ENCODE data around the gene YWHAH.

Gene YWHAH

GRCh38 chr22:31943978-31944699, at the start of gene YWHAH:
TSS of gene YWHAH (plus strand) at chr22:31944535. CDS start at chr22:31944734, 199 bp downstream.
- peak; percentile 96 for DNase-seq

- DNase-seq: no peak
These were observed 48.8 kb upstream of the YWHAH start for GRCh38 chr22:31895411-31896123.

- DNase-seq: no peak
These were observed 47.9 kb upstream of the YWHAH start for GRCh38 chr22:31896472-31896871.

GRCh38 chr22:31897842-31898805, 46.2 kb upstream of the YWHAH start:
- DNase-seq: no peak

GRCh38 chr22:31898926-31899325, 45.4 kb upstream of the YWHAH start:
- no peak for DNase-seq

GRCh38 chr22:31899669-31900068, 44.7 kb upstream of the YWHAH start:
- no peak for DNase-seq

GRCh38 chr22:31901388-31902137, 42.8 kb upstream of the YWHAH start:
- DNase-seq: no peak

GRCh38 chr22:31904651-31905050, 39.7 kb upstream of the YWHAH start:
- no peak for DNase-seq

GRCh38 chr22:31905356-31905755, 39.0 kb upstream of the YWHAH start:
- DNase-seq: no peak

- no peak for DNase-seq
These were observed 38.2 kb upstream of the YWHAH start for GRCh38 chr22:31906086-31906485.

- DNase-seq: no peak
These were observed 37.8 kb upstream of the YWHAH start for GRCh38 chr22:31906569-31906968.

GRCh38 chr22:31909977-31910376, 34.4 kb upstream of the YWHAH start:
- DNase-seq: no peak

- no peak for DNase-seq
These were observed 32.5 kb upstream of the YWHAH start for GRCh38 chr22:31911565-31912406.

GRCh38 chr22:31912407-31912743, 32.0 kb upstream of the YWHAH start:
- DNase-seq: no peak

GRCh38 chr22:31915586-31915985, 28.7 kb upstream of the YWHAH start:
- DNase-seq: no peak

- DNase-seq: peak; percentile 7
These were observed 27.0 kb upstream of the YWHAH start for GRCh38 chr22:31917227-31917921.

- DNase-seq: no peak
These were observed 24.6 kb upstream of the YWHAH start for GRCh38 chr22:31919730-31920129.

- DNase-seq: no peak
These were observed 24.0 kb upstream of the YWHAH start for GRCh38 chr22:31920306-31920705.

GRCh38 chr22:31921106-31921505, 23.2 kb upstream of the YWHAH start:
- no peak for DNase-seq

- no peak for DNase-seq
These were observed 21.8 kb upstream of the YWHAH start for GRCh38 chr22:31922534-31922933.

- DNase-seq: no peak
These were observed 21.2 kb upstream of the YWHAH start for GRCh38 chr22:31923136-31923535.
